Glomerular visceral epithelial cell (primary cell): ENCODE results near the gene NKD2.
"Not testable (repeated sequence)": the region's sequence is repeated elsewhere in the genome, so short reads cannot be mapped to it uniquely, and the experiment has no call there.

Experiments
- DNase-seq: peaks from one replicate; pipeline ENCODE4 v3.0.0-alpha.2; 2016; ENCODE audit errors: extremely low spot score

Gene NKD2

GRCh38 chr5:1073239-1074102, 64.9 kb downstream of the NKD2 start:
- no peak for DNase-seq

- DNase-seq = no peak
Observed at GRCh38 chr5:1074226-1074625, 65.6 kb downstream of the NKD2 start.

DNA sequence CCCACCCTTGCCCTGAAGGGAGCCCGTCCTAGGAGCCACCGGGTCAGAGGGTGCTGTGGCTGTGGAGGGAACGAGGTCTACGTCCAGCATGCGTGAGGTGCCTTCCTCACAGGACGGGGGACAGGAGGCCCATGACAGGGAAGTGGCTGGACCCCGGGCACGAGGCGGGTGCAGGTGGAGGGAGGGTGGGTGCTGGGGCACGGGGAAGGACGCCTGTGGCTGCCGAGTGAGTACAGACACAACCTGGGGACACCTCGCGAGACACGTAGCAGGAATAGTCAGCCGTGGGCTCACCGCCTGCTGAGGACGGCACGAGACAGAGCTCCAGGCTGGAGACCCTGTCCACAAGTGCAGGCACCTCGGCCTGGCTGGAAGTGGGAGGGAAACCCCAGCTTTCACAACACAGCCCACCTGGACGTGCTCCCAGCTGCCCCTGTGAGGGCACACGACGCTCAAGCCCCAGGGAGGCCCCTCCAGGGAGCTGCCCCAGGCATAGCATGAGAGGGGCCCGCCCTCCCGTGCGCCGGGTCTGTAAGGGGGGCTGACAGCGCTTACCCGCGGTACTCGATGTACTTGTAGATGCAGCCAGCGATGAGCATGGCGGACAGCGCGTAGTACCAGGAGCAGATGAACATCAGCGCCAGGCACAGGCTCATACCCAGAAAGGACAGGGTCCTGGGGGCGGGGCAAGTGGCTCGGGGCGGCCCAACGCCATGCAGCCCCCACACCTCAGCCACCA, 66.4 kb downstream of the NKD2 start:
- DNase-seq = no peak

DNA sequence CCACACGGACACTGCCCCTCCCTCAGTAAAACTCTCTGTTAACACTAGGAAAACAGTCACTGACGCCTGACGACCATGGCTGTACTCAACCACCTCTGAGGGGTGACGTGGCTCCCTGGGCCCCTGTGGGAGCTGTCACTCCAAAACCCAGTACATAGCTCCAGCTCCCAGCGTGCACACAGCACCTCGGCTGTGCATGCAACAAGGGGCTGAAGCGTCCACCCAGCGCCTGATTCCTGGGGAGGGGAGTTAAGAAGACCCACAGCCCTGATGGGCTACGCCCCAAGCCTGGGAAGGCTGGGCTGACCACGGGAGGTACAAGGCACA, 66.9 kb downstream of the NKD2 start:
- no peak for DNase-seq

DNA sequence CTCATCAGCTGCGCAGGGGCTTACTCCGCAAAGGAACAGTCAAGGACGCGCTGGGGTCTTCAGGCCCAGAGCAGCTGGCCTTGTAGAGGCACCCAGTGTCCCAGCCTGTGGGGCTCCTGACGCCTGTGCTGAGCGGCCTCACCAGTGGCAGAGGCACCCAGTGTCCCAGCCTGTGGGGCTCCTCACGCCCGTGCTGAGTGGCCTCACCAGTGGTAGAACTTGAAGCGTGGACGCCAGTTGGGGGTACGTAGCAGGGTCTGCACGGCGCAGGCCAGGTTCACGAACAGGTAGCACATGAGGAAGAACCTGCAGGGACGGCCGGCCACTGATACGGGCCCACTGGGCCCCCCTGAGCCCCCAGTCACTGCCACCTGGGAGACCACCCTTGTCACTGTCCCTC, 67.3 kb downstream of the NKD2 start:
- DNase-seq = no peak

DNA sequence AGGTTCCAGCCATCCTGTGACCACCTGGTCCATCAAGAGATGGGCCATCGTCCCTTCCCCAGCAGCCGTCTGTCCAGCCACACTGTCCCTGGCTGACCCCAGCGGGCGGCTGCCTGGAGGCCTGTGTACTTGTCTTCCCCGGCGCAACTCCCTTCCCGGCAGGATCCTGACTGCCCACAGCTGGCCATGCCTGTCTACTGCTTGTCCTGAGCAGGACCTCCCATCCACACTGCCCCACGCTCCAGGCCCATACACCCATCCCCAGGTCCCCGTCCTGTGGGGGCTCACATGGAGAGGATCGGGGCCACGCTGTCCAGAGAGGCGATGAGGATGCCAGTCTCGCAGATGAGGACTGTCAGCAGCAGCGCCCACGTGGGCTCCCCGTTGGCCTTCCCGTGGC, 67.8 kb downstream of the NKD2 start:
- DNase-seq = no peak

GRCh38 chr5:1077026-1077425, 68.4 kb downstream of the NKD2 start:
- DNase-seq = no peak

DNA sequence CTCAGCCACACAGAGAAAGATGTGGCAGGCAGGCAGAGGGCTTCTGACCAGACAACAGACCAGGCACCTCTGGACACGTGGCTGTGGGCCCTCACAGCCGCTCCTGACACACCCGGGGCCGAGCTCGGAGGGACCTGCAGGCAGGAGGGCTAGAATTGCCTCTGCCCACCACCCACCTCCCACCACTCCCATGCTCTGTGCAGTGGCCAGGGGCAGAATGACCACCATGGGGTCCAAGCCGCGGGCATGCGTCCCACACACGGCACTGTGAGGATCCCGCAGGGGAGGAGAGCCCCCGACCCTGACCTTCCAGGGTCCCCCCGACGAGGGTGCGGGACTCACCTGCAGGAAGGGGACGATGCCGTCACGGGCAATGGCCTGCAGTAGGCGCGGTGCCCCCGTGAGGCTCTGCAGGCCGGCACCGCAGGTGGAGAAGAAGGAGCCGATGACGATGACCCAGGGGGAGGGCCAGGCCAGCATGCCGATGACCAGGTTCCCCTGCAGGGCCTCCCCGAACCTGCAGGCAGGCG, 69.0 kb downstream of the NKD2 start:
- DNase-seq = no peak

DNA sequence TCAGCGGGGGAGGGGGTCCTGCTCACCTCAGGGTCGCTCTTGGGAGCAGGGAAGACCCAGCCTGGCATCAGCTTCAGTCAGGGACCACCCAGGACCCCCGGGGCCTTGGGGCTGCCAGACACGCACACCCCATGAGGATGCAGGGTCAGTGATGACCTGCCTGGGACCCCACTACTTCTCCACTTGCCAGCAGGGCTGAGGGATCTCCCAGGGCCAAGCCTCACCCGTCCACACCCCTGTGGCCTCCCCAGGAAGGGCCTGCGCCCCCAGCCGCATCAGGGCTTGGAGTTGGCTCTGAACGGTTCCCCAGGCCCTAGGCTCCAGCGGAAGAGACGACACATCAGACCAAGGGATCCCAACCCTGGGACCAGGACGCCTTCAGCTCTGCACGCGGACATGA, 69.6 kb downstream of the NKD2 start:
- no peak for DNase-seq

- no peak for DNase-seq
Observed at GRCh38 chr5:1078851-1079250, 70.2 kb downstream of the NKD2 start.

- no peak for DNase-seq
Observed at GRCh38 chr5:1079486-1079885, 70.9 kb downstream of the NKD2 start.

DNA sequence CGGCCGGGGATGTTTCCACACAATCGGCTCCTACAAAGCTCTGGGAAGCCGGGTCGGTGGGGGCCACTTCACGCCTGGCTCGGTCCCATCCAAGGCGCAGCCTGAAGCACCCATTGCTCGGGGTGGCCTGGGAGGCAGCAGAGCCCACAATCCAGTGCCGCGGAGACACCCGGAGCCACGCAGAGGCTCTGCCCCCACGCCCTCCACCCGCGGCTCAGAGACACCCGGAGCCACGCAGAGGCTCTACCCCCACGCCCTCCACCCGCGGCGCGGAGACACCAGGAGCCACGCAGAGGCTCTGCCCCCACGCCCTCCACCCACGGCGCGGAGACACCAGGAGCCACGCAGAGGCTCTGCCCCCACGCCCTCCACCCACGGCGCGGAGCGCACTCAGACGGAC, 71.4 kb downstream of the NKD2 start:
- no peak for DNase-seq

- no peak for DNase-seq
Observed at GRCh38 chr5:1080432-1080831, 71.8 kb downstream of the NKD2 start.

DNA sequence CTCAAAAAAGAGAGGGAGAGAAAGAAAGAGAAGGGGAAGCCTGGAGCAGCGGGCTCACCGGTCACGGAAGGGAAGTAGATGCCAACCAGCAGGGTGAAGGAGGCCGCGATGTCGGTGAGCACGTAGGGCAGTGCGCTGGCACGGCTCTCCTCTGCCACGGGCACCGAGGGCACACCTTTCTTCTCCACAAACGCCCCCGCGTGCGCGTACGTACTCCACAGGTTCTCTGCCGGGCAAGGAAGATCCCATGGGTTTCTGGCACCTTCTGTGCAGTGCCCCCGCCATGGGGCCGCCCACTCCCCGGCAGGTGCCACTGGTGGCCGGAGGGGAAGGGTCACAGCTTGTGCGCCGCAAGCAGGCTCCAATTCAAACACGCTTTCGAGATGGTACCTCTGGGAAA, 72.9 kb downstream of the NKD2 start:
- DNase-seq = no peak

GRCh38 chr5:1083026-1083425, 74.4 kb downstream of the NKD2 start:
- not testable (repeated sequence) for DNase-seq

GRCh38 chr5:1083823-1084605, 75.4 kb downstream of the NKD2 start:
- no peak for DNase-seq

DNA sequence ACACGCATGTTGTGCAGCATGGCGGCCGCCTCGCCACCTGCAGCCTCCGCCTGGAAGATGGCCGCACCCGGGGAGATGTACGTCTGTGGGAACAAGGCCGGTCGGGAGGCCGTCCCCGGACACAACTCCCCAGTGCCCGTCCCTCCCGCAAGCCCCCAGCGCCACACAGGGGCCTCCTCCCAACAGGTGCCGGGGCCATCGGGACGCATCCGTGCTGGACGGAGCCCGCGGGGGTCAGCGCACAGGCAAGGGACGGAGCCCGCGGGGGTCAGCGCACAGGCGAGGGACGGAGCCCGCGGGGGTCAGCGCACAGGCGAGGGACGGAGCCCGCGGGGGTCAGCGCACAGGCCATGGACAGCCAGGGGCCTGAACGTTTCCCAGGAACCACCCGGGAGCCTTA, 76.8 kb downstream of the NKD2 start:
- no peak for DNase-seq

- DNase-seq = no peak
Observed at GRCh38 chr5:1086137-1086536, 77.5 kb downstream of the NKD2 start.

DNA sequence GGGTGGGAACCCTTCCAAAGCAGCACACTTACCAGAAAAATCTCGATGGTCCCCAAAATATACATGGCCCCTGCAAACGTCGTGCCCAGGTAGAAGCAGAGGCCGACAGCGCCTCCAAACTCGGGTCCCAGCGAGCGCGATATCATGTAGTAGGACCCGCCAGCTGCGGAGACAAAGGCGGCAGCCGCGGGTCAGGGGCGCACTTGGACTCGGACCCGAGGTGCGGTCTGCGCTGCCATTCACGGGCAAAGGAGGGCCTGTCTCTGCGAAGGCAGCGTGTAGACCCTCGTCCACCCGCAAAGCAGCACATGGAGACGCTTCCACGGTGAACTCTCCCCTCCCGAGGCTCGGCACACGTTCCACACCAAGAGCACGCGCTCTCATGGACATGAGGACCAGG, 78.3 kb downstream of the NKD2 start:
- DNase-seq = no peak

- DNase-seq = no peak
Observed at GRCh38 chr5:1087428-1087827, 78.8 kb downstream of the NKD2 start.

DNA sequence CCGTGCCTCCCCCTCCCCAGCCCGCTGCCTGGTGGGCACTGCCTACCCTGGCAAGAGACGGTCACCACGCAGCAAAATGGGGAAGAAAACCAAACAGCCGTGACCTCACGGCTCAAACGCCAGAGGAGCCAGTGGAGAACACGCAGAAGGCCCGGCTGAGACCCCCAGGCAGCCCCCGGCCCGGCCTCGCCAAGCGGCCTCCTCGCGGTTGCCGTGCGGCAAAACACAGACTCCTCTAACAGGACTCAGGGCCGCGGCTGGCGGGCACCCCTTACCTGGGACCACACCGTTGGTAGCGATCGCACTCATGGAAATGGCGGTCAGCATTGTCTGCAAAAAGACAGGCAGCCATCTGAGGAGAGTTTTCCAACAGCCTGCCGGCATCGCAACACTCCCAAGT, 79.4 kb downstream of the NKD2 start:
- no peak for DNase-seq
